Pancreas (tissue), 10 donors: ENCODE data around the gene TTC29. TPM values are rescaled to one million over a fixed set of nuclear protein-coding genes. Genes with fewer than 3 reads are reported as not detected.

Experiments
- ATAC-seq, 4 donors: fragments of 200-7000 bp; cut with Tn5 transposase; one replicate each; pipeline versions ENCODE4 v1.8.0 to v1.9.1; 2020; ENCODE audit warnings: mild to moderate bottlenecking in 4 of 4, moderate library complexity in 4 of 4
- DNase-seq, 6 donors: peaks; one replicate each; pipeline ENCODE4 v3.0.0-alpha.2; 2020
- FAIRE-seq: peaks from 2 replicates; lab custom pipeline; 2012; peaks lifted over from hg19 to GRCh38; lab: Jason Lieb, UNC
- H3K27ac ChIP-seq, 4 donors: fragments of 200-600 bp; sonication (generic); 1 replicate in 3 of 4; 2 replicates in 1 of 4; pipeline versions ENCODE4 v1.5.0 to v1.8.0; 2020
- H3K27me3 ChIP-seq, 4 donors: fragments of 200-600 bp; one replicate each; pipeline ENCODE4 v1.8.0; 2021
- H3K36me3 ChIP-seq, 3 donors: fragments of 200-600 bp; sonication (generic) in 1 of 3; one replicate each; pipeline versions ENCODE4 v1.5.0 to v1.8.0; 2020 to 2021
- H3K4me1 ChIP-seq, 3 donors: fragments of 200-600 bp; one replicate each; pipeline ENCODE4 v1.8.0; 2021
- H3K4me3 ChIP-seq, 4 donors: fragments of 200-600 bp; sonication (generic) in 2 of 4; one replicate each; pipeline versions ENCODE4 v1.5.0 to v1.8.0; 2020 to 2021
- H3K9me3 ChIP-seq, 4 donors: fragments of 200-600 bp; one replicate each; pipeline ENCODE4 v1.8.0; 2021
- CTCF ChIP-seq, 4 donors: fragments of 200-600 bp; sonication (generic) in 3 of 4; IDR thresholded peaks; one replicate each; pipeline versions ENCODE4 v1.5.0 to v1.8.0; 2021; ENCODE audit warnings: antibody characterized with exemption in 4 of 4
- WGBS, 2 donors: extraction: QIAGEN DNeasy Blood & Tissue Kit; methylation state at CpG; one replicate each; pipeline ENCODE4 v1.1.7; 2013; 5-methylcytosine and 5-hydroxymethylcytosine counted together
- intact Hi-C, 3 donors: fragments of 100-400 bp; cut with DNase I; formaldehyde crosslinking; loops; one replicate each; pipeline versions ENCODE4 v1.11.1 to v1.14.2; 2022
- polyA plus RNA-seq, 2 donors: library from polyadenylated mRNA; stranded (reverse); fragments of 200-250 nt; gene quantifications; one replicate each; pipeline ENCODE4 v1.2.3, GENCODE V29; 2013
- total RNA-seq, 6 donors: library from RNA; stranded (reverse); fragmentation: NEBNext Ultra II Directional in 4 of 6; extraction: Animal tissue kit (Norgen Biotek cat#: 25700) in 4 of 6; gene quantifications; one replicate each; pipeline versions ENCODE4 v1.2.1 to v1.2.4, GENCODE V29; 2021 to 2023
- donor health status: healthy with polysubstance abuse.
- donor health status: DM: no; HTN: no; CAD: no; lungs with moderate emphysema.
- donor health status: DM: no; HTN: no; CAD: no.
- donor health status: control.
- donor health status: control.
- donor health status: Bipolar disorder and iron deficiency.
- donor health status: DM: yes; HTN: yes; CAD: no.
- donor health status: DM: no; HTN: no; CAD: no.
- donor health status: DM: no; HTN: no; CAD: no.
- donor health status: DM: yes; HTN: yes; CAD: no.

The TTC29 gene
- total and polyA plus RNA-seq, 8 donors = not detected

GRCh38 chr4:146932116-146932515 lies 13.5 kb downstream of the TTC29 start:
- ATAC-seq (no peak), DNase-seq (no peak), FAIRE-seq (no peak)
- Histone ChIP-seq H3K4me1 (no peaks in the 10 kb centered on the region), H3K36me3 (no peaks in the 10 kb centered on the region), H3K4me3 (no peak overlapping the region), H3K9me3 (no peaks in the 10 kb centered on the region), H3K27me3 (no peaks in the 10 kb centered on the region), H3K27ac (no peak overlapping the region)
- TF ChIP-seq CTCF (IDR thresholded peaks at IDR 0.05) = no peak
- 69 to 82% methylated on average over 1 of the region's 1 CpG for WGBS, 2 donors
- intact Hi-C loops = no loop called here

GRCh38 chr4:146930673-146931072 lies 15.0 kb downstream of the TTC29 start:
- no peaks in the 10 kb centered on the region for H3K9me3 ChIP-seq
- intact Hi-C loops = no loop called here
- no peaks in the 10 kb centered on the region for H3K27me3 ChIP-seq
- no peak overlapping the region for H3K27ac ChIP-seq
- H3K4me1 ChIP-seq = no peaks in the 10 kb centered on the region
- ATAC-seq (no peak), DNase-seq (no peak), FAIRE-seq (no peak)
- H3K4me3 ChIP-seq = no peak overlapping the region
- WGBS, 2 donors = 85 to 86% methylated on average over 2 of the region's 2 CpGs
- no peaks in the 10 kb centered on the region for H3K36me3 ChIP-seq
- no peak for TF ChIP-seq CTCF (IDR thresholded peaks at IDR 0.05)

- Histone ChIP-seq H3K27ac (no peak overlapping the region), H3K4me1 (no peaks in the 10 kb centered on the region), H3K36me3 (no peaks in the 10 kb centered on the region), H3K9me3 (no peaks in the 10 kb centered on the region), H3K4me3 (no peak overlapping the region), H3K27me3 (peaks cover 0 to 6% (median 0%) of the 10 kb centered on the region in 4 donors)
- DNase-seq = no peak
- FAIRE-seq = no peak
- no peak for TF ChIP-seq CTCF (IDR thresholded peaks at IDR 0.05)
- intact Hi-C loops = loop anchor here in 1 of 3 donors (10.0 kb wide), 1 partner anchor 593 kb away; no protein-coding TSS in a partner anchor
- no peak for ATAC-seq
- WGBS, 2 donors = 63 to 68% methylated on average over 2 of the region's 2 CpGs
Observed at GRCh38 chr4:146927695-146928094, 18.0 kb downstream of the TTC29 start.

- FAIRE-seq (no peak), ATAC-seq (peak in 2 of 4 donors; percentile 50 to 55), DNase-seq (no peak)
- H3K4me3 ChIP-seq = no peak overlapping the region
- peaks cover 0 to 35% (median 5%) of the 10 kb centered on the region in 4 donors for H3K27me3 ChIP-seq
- H3K4me1 ChIP-seq = no peaks in the 10 kb centered on the region
- no peaks in the 10 kb centered on the region for H3K36me3 ChIP-seq
- peak in 3 of 4 donors; percentile 18 to 52 (median 37) for TF ChIP-seq CTCF (IDR thresholded peaks at IDR 0.05)
- intact Hi-C loops = no loop called here
- no peaks in the 10 kb centered on the region for H3K9me3 ChIP-seq
- H3K27ac ChIP-seq = no peak overlapping the region
Observed at GRCh38 chr4:146916479-146917076, 29.1 kb downstream of the TTC29 start.

- no peak for FAIRE-seq
- Histone ChIP-seq H3K27ac (no peak overlapping the region), H3K36me3 (no peaks in the 10 kb centered on the region), H3K4me3 (no peak overlapping the region), H3K9me3 (no peaks in the 10 kb centered on the region), H3K27me3 (peaks cover 0 to 35% (median 5%) of the 10 kb centered on the region in 4 donors), H3K4me1 (no peaks in the 10 kb centered on the region)
- ATAC-seq = no peak
- WGBS, 2 donors = 18 to 19% methylated on average over 1 of the region's 1 CpG
- DNase-seq = no peak
- intact Hi-C loops = no loop called here
- TF ChIP-seq CTCF (IDR thresholded peaks at IDR 0.05) = no peak
Observed at GRCh38 chr4:146915132-146915531, 30.5 kb downstream of the TTC29 start.
